GM18508 (cell line): ENCODE results near the gene BTRC.
"Not testable (repeated sequence)": the region's sequence is repeated elsewhere in the genome, so short reads cannot be mapped to it uniquely, and the experiment has no call there.

Experiments used
- ATAC-seq: cut with Tn5 transposase; IDR thresholded peaks from one replicate; pipeline ENCODE4 v1.9.1; 2021; ENCODE audit warnings: moderate number of reproducible peaks; ENCODE audit not compliant: insufficient read depth, unreplicated experiment

BTRC gene

DNA sequence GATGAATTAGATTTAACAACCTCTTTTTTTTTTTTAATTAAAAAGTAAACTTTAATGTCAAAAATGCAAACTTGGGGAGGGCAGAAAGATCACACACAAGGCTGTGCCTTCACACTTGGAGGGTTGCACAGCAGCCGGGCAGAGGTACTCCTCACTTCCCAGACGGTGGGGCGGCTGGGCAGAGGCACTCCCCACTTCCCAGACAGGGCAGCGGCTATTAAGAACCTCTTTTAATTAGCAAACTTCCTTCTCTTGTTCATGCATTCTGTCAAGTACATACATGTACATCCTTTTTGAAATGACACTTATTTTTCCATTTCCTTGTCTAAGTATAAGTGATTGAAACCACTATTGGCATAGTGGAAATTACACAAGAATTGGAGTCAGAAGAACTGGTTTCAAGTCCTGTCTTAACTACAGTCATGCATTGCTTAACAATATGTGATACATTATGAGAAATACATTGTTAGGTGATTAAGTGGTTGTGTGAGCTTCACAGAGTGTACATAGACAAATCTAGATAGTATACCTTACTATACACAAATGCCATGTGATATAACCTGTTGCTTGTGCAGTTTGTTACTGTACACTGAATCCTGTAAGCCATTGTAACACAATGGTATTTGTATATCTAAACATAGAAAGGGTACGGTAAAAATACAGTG lies 26.5 kb downstream of the BTRC start:
- ATAC-seq, result no peak

DNA sequence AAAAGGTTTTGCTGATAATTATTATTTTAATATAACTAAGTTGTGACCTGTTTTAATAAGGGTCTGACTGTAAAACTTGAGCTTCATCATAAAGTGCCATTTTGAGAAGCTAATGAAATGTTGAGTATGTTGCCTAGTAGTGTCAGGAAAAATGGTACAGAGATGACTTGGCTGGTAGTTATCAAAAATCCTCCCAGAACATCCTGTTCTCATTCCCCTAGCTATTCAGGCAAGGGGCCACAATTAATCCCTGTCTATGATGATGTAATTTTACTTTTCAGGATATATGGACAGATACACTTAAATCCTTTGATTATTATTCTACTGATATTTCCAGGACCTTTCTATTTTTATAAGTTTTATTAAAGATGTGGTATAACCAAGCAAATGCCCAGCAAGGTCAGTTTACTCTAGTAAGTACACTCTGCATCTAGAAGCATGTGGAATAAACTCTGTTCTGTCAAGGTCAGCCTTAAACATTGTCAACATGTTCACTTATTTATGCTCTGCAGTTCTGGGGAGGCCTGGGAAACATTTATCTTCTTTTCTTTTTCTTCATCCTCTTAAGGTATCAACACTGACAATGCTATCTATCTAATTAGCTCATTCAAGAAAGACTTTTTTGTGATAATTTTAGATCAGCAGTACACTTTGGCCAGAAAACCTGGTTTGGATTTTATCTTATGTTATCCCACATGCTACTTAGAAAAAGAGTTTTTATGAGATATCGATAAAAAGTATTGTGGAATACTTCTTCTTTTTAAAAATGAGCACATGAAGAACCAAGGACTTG lies 32.1 kb downstream of the BTRC start:
- ATAC-seq, result no peak

DNA sequence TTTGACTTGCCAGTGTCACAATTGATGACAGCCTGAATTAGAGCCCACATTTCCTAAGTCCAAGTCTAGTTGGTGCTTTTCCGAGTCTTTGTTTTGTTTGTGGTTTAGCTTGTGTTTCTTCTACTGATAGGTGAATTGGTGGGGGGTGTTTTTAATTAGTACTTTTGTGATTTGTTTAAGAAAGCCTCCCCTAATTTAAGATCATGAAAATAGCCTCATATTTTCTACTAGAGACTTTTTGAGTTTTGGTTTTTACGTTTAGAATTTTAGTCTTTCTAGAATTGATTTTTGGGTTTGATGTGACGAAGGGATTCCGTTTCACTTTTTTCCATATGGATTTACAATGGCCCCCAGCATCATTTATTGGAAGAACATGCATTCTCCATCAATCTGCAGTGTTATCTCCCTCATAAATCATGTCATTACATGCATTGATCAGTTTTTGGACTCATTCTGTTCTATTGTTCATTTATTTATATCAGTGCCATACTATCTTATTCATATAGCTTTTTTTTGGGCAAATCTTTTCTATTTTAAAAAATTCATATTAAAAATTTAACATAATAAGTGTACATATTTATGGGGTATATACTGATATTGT lies 32.8 kb downstream of the BTRC start:
- ATAC-seq, result no peak

DNA sequence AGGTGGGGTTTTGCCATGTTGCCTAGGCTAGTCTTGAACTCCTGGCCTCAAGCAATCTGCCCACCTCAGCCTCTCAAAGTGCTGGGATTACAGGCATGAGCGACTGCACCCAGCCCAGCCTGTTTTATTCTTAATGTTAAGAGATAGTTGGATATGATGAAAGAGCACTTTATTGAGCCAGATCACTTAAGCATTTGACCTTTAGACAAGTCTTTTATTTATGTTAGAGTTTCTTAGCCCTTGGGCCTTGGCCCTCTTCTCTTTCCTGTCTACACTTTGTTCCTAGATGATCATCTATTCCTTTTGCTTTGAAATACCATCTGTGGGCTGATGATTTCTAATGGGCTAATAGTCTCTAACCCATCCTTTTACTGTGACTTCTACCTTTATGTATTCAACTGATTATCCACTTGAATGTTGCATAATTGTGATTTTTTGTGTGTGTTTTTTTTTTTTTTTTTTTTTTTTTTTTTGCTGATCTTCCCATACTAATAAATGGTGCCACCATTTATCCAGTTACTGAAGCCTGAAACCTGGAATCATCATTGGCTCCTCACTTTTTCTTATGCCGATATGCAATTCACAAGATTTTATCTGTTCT lies 34.8 kb downstream of the BTRC start:
- no peak for ATAC-seq

DNA sequence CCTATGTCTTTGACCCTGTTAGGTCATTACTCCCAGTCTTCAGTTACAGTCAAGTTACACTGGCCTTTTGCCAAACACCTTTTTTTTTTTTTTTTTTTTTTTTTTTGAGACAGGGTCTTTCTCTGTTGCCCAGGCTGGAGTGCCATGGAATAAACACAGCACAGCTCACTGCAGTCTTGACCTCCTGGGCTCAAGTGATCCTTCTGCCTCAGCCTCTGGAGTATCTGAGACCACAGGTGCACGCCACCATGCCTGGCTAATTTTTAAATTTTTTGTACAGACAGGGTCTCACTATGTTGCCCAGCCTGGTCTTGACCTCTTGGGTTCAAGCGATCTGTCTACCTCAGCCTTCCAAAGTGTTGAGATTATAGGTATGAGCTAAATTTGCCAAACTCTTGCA lies 35.6 kb downstream of the BTRC start:
- ATAC-seq, result not testable (repeated sequence)

DNA sequence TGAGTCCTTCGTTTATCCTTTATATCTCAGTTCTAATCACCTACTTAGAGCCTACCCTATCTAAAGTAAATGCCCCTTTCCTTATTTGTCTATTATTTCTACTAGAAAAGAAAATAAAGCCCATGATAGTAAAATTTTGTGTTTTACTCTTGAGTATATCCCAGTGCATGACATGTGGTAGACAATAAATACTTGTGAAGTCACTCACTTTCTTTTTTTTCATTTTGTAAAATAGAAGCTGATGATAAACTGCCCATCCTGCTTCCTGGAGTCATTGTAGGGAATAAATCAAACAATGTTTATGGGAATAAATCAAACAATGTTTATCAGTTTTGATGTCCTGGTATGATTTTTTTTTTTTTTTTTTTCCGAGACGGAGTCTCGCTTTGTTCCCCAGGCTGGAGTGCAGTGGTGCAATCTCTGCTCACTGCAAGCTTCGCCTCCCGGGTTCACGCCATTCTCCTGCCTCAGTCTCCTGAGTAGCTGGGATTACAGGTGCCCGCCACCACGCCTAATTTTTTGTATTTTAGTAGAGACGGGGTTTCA lies 36.1 kb downstream of the BTRC start:
- ATAC-seq, result no peak

GRCh38 chr10:101393378-101393777 lies 39.4 kb downstream of the BTRC start:
- no peak for ATAC-seq

DNA sequence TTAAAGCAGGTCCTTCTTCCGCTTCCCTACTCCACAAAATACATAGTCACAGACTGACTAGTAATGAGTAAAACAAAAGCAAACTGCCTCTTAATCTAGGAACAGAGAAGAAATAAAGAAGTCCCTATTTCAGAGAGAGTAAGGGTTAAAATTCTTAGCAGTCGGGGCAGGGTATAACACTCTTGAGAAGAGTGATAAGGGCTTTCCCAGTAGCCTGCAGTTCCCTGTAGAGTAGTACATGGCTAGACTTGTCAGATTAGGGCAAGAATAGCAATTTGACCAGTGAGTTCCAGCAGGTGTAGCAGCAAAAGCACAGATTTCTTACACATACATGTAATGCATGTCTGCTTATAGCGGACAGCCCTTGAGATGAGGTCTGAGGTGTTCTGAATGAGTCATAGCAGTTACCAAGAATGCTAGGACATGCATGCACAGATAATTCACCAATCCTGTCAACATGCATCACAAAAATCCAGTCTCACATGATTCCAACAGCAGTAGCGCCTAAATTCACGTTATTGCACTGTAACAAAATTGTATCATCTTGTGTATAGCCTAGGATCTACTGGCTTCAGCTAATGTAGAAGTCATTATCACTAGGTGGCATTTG lies 40.7 kb downstream of the BTRC start:
- ATAC-seq, result no peak

DNA sequence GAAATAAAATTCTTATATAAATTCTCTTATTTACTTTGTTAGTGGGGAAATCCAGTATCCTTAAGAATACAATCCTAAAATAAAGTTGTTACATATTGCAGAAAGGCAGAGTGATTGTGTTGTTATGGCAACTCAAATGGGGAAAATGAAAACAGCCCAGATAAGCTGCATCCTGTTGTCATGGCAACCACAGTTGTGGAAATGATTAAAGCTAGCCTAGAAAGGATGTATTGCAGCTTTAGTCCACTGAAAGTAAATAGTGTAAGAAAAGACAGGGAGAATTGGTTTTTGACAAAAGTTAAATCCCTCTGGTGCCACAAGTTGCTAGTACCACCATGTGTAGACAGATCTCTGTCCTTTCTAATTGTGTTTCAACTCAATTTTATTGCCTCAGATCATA lies 43.2 kb downstream of the BTRC start:
- ATAC-seq, result no peak

- ATAC-seq, result no peak
These were observed 46.6 kb downstream of the BTRC start for GRCh38 chr10:101400585-101400984.

DNA sequence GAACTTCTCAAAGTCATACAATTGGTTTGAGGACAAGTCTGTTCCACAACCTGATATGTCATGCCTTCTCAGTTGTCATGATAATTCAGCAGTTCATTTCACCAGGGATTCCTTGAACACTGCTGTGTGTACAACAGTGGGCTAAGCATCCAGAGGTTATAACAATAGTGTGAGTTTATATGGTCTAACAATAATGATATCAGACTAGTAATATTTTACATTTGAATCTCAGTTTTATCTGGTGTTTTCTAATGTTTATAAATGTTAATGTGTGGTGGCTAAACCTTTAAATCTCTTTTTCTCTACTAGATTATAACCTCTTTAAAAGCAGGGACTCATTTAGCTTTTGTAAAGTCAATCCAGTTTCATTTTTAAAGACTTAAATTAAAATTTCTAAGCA lies 48.7 kb downstream of the BTRC start:
- no peak for ATAC-seq

GRCh38 chr10:101403161-101403560 lies 49.2 kb downstream of the BTRC start:
- no peak for ATAC-seq

- no peak for ATAC-seq
These were observed 51.0 kb downstream of the BTRC start for GRCh38 chr10:101405001-101405400.

DNA sequence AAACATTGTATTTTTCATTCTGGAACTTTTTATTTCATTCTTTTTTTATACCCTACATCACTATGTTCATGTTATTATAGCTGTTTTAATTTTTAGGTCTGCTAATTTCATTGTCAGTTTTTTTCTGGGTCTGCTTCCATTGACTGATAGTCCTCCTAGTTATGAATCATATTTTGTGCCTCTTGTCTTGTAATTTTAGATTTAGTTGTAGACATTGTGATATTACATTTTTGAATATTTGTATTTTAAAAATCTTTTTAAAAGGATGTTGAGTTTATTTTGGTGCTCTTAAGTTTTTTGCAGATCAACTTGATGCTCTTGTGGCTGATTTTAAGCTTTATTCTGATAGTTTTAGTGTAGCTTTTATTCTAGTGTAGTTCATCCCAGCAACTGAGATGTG lies 57.6 kb downstream of the BTRC start:
- ATAC-seq, result no peak

GRCh38 chr10:101414034-101414433 lies 60.1 kb downstream of the BTRC start:
- ATAC-seq, result no peak

DNA sequence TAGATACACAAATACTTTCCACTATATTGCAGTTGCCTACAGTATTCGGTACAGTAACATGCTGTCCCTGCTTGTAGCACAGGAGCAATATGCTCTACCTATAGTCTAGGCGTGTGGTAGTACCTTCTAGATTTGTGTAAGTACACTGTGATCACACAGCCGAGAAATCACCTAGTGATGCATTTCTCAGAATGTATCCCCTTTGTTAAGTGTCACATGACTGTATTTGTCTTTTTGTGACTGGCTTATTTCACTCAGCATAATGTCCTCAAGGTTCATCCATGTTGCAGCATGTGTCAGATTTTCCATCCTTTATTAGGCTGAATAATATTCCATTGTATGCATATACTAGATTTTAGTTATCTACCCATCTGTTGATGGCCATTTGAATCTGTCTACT lies 61.9 kb downstream of the BTRC start:
- ATAC-seq, result no peak

DNA sequence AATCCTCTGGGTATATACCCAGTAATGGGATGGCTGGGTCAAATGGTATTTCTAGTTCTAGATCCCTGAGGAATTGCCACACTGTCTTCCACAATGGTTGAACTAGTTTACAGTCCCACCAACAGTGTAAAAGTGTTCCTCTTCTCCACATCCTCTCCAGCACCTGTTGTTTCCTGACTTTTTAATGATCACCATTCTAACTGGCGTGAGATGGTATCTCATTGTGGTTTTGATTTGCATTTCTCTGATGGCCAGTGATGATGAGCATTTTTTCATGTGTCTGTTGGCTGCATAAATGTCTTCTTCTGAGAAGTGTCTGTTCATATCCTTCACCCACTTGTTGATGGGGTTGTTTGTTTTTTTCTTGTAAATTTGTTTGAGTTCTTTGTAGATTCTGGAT lies 68.0 kb downstream of the BTRC start:
- not testable (repeated sequence) for ATAC-seq

DNA sequence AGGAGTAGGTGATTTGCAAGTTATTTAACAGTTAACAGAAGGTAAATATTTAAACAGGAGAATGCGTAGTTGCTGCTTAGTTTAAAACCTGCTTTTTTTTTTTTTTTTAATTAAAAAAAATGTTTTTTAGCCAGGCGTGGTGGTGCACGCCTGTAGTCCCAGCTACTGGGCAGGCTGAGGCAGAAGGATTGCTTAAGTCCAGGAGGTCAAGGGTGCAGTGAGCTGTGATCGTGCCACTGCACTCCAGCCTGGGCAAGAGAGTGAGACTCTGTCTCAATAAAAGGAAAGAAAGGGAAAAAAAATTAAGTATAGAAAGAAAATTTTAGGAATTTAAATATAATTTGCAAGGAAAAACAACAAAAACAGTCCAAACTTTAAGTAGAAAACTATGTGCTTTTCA lies 71.6 kb downstream of the BTRC start:
- no peak for ATAC-seq

DNA sequence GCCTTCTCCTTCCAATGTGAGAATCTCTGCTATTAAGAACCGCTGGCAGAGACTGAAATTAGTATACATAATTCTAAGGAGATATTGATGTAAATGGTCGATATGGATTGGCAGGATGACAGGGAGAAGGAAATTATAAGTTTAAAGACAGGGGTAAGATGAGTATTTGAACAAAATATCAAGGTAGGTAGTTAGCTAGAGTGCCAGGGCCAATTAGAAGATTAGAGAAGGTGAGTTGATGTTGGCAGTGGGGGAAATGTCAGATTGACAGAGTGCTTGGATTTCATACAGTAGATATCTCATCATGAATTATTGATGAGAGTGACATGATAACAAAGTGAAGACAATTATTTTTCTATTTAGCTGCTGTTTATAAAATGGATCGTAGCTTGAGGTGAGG lies 74.1 kb downstream of the BTRC start:
- no peak for ATAC-seq

DNA sequence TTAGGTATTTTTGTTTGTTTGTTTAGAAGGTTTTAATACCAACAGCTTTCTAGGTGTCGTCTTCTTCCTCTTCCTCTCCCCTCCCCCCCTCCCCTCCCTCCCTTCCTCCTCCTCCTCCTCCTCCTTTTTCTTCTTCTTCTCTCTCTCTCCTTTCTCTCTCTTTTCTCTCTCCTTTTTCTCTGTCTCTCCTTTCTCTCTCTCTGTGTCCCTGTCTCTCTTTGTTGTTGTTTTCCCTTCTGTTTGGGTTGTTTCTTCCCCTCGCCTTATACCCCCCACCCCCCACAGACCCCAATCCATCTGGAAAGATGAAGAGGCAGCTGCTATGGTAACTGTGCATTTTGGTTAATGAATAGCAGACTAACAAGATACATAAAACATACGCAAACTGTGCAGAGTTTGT lies 75.5 kb downstream of the BTRC start:
- ATAC-seq, result no peak

DNA sequence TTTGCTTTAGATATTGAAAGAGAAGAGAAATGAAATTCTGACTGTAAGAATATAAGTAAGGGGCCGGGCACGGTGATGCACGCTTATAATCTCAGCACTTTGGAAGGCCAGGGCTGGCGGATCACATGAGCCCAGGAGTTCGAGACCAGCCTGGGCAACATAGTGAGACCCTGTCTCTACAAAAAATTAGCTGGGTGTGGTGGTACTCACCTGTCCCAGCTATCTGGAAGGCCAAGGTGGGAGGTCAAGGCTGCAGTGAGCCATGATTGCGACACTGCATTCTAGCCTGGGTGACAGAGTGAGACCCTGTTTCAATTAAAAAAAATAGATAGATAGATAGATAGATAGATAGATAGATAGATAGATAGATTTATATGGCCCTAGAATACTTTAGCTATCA lies 82.3 kb downstream of the BTRC start:
- no peak for ATAC-seq
